ENCODE measurements around the gene MAP7D1.
"Not testable (repeated sequence)": the region's sequence is repeated elsewhere in the genome, so short reads cannot be mapped to it uniquely, and the experiment has no call there.

MAP7D1 gene

GRCh38 chr1:36183309-36183856 lies 27.4 kb downstream of the MAP7D1 start:
- H3K4me3 Mint-ChIP-seq, result no peak overlapping the region

DNA sequence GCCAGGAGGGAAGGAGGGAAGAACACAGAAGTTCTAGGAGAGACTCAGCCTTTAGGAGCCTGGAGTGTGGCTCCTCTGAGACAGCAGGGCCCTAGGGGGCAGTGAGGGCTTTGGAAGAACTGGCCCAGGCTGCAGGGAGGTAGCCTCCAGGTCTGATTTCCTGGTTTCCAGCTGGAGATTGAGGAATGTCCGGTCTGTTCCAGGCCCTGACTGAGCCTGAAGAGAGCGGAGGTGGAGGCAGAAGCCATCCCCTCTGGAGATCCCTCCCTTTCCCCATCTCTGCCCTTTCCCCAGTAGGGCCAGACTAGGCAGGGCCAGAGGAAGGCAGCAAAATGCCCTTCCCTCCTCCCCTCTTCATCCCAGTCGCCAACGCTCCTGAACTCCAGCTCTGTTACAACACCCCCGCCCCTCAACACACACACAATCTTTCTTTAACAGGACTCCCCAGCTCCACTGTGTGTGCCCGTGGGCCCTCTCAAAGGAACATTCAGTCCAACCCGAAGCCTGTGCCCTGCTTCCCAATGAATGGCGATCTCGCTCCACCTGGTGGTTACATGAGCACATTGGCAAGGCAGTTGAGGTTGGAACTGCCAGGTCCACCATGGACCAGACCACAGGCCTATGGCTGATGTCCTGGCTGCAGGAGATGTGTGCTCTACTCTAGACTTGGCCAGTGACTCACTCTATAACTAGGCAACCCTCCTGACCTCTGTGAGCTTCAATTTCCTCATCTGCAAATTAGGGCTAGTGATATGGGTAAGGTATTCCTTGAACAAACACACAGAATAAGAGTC lies 32.0 kb downstream of the MAP7D1 start:
- TF ChIP-seq CTCF (IDR thresholded peaks at IDR 0.05; ENCODE audit: unreplicated experiment in 3 of 3), result peak; percentile 76 to 83 (median 82)
- H3K4me1 Mint-ChIP-seq, result peaks cover 5% of the 10 kb centered on the region
- H3K4me3 Mint-ChIP-seq, result no peak overlapping the region
- H3K36me3 Mint-ChIP-seq (ENCODE audit: low read depth), result peaks cover 5% of the 10 kb centered on the region
- no peaks in the 10 kb centered on the region for H3K9me3 Mint-ChIP-seq
- no peaks in the 10 kb centered on the region for H3K27me3 Mint-ChIP-seq (ENCODE audit: low read depth)
- peak overlapping the region; percentile 17 to 76 (median 36) for H3K27ac Mint-ChIP-seq

More at GRCh38 chr1:36183309-36183856, 27.4 kb downstream of the MAP7D1 start:
- peaks cover 32% of the 10 kb centered on the region for H3K36me3 Mint-ChIP-seq (ENCODE audit: low read depth)
- H3K9me3 Mint-ChIP-seq, result no peaks in the 10 kb centered on the region
- peak overlapping the region; percentile 0 to 8 (median 0) for H3K27ac Mint-ChIP-seq
- H3K4me1 Mint-ChIP-seq, result peaks cover 5% of the 10 kb centered on the region
- TF ChIP-seq CTCF (IDR thresholded peaks at IDR 0.05; ENCODE audit: unreplicated experiment in 3 of 3), result no peak
- H3K27me3 Mint-ChIP-seq (ENCODE audit: low read depth), result no peaks in the 10 kb centered on the region

- H3K9me3 Mint-ChIP-seq; H3K4me1 Mint-ChIP-seq; H3K27ac Mint-ChIP-seq; H3K36me3 Mint-ChIP-seq (ENCODE audit: low read depth); H3K4me3 Mint-ChIP-seq; H3K27me3 Mint-ChIP-seq (ENCODE audit: low read depth): not testable (repeated sequence)
Observed at GRCh38 chr1:36196805-36197204, 40.8 kb downstream of the MAP7D1 start.

DNA sequence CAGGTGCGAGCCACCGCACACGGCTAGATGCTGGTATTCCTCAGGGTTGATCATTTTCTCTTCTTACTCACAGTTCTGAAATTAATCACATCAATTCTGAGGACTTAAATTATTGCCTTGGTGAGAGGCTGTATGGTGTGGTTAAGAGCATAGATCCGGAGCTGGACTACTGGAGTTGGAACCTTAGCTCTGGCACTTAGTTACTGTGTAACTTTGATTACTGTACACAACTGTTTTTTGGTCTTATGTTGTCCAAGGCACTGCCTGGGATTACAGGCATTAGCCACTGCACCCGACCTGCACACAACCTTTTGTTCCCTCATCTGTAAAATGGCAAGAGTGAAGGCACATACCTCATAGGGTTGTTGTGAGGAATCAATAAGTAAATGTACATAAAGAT lies 42.7 kb downstream of the MAP7D1 start:
- Mint-ChIP-seq H3K27me3 (ENCODE audit: low read depth) (no peaks in the 10 kb centered on the region), H3K4me3 (no peak overlapping the region), H3K9me3 (no peaks in the 10 kb centered on the region), H3K4me1 (peaks cover 10% of the 10 kb centered on the region), H3K27ac (no peak overlapping the region), H3K36me3 (ENCODE audit: low read depth) (peaks cover 5% of the 10 kb centered on the region)
- no peak for TF ChIP-seq CTCF (IDR thresholded peaks at IDR 0.05; ENCODE audit: unreplicated experiment in 3 of 3)

DNA sequence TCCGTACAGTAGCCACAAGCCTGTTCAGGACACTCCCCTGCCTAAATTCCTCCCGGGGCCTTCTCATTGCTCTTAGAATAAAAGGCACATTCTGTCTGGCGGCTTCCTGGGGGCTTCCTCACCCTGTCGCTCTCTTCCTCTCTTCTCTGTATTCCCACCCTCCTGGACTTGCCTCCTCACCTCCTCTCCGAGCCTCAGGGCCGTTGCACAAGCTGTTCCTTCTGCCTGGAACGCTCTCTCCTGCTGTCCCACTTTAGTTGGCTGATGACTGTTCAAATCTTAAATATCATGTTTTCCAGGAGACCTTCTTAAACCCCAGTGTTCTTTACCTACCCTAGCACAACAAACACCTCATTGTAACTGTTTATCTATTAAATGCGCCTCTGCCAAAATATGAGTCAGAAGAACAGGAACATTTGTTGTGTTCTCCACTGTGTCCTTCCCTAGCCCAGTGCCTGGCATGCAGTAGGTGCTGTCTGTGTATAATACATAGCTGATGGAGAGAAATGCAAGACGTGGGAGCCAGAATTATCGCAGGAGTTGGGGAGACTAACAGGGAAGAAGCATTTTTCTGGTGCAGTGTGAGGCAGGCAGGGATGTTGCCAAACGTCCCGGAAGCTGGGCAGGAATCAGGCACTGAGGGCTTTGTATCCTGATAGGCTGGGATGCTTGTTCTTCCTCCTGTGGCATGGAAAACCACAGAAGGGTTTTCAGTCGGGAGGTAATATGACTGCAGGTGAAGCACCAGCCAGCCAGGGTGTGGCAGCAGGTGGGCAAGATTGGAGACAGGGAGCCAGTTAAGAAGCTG lies 44.2 kb downstream of the MAP7D1 start:
- peaks cover 5% of the 10 kb centered on the region for H3K36me3 Mint-ChIP-seq (ENCODE audit: low read depth)
- H3K27ac Mint-ChIP-seq, result no peak overlapping the region
- peaks cover 20% of the 10 kb centered on the region for H3K4me1 Mint-ChIP-seq
- no peak for TF ChIP-seq CTCF (IDR thresholded peaks at IDR 0.05; ENCODE audit: unreplicated experiment in 3 of 3)
- H3K9me3 Mint-ChIP-seq, result no peaks in the 10 kb centered on the region
- H3K4me3 Mint-ChIP-seq, result no peak overlapping the region
- H3K27me3 Mint-ChIP-seq (ENCODE audit: low read depth), result no peaks in the 10 kb centered on the region

DNA sequence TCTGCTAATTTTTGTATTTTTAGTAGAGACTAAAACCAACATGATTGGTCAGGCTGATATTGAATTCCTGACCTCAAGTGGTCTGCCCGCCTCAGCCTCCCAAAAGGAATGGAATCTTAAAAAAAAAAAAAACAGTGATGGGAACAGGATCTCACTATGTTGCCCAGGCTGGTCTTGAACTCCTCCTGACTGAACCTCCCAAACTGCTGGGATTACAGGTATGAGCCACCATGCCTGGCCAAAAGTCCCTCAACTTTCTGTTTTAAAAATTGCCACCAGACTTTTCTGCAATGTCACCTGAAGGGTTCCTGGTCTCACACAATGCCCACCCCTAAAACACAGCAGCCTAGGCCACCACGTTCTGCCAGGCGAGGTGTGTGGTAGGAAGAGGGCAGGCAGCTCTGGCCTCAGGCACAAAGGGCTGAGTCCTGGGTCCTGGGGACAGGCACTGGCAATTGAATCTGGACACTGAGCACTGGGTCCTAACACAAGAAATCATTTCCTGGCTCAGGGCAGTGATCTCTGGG lies 47.1 kb downstream of the MAP7D1 start:
- Mint-ChIP-seq H3K9me3 (no peaks in the 10 kb centered on the region), H3K27ac (peak overlapping the region in 2 of 3 experiments; percentile 96 to 99), H3K4me1 (peaks cover 20% of the 10 kb centered on the region), H3K27me3 (ENCODE audit: low read depth) (no peaks in the 10 kb centered on the region), H3K4me3 (no peak overlapping the region), H3K36me3 (ENCODE audit: low read depth) (no peaks in the 10 kb centered on the region)
- no peak for TF ChIP-seq CTCF (IDR thresholded peaks at IDR 0.05; ENCODE audit: unreplicated experiment in 3 of 3)
